ENCODE results near the gene IRF2.

DNA sequence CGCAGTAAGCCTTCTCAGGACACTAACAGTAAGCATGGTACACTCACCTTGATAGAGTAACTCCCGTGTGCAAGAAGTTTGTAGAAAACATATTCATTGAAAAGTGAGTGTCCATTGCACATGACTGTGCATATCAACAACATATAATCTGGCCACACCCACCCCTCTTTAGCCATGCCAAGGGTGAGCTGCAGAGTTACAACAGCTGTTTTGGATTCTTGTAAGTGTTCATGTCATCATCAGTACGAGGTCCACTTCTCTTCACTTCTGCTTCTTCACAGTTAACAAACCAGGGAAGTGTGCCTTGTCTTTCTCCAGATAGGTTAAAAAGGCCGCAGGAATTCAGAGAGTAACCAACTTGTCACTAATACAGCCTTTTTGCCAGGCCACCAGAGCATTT is 116.6 kb downstream of the IRF2 start:
- TF ChIP-seq, protein P1, sequence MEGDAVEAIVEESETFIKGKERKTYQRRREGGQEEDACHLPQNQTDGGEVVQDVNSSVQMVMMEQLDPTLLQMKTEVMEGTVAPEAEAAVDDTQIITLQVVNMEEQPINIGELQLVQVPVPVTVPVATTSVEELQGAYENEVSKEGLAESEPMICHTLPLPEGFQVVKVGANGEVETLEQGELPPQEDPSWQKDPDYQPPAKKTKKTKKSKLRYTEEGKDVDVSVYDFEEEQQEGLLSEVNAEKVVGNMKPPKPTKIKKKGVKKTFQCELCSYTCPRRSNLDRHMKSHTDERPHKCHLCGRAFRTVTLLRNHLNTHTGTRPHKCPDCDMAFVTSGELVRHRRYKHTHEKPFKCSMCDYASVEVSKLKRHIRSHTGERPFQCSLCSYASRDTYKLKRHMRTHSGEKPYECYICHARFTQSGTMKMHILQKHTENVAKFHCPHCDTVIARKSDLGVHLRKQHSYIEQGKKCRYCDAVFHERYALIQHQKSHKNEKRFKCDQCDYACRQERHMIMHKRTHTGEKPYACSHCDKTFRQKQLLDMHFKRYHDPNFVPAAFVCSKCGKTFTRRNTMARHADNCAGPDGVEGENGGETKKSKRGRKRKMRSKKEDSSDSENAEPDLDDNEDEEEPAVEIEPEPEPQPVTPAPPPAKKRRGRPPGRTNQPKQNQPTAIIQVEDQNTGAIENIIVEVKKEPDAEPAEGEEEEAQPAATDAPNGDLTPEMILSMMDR (IDR thresholded peaks at IDR 0.05): no peak
- TF ChIP-seq POLR2AphosphoS5 (IDR thresholded peaks at IDR 0.05): no peak

All from suprapubic skin (tissue), 3 donors.